Measurements from ENCODE around the gene DYNC2H1. TPM values are rescaled to one million over a fixed set of nuclear protein-coding genes. Genes with fewer than 3 reads are reported as not detected.
"Not testable (repeated sequence)": the region's sequence is repeated elsewhere in the genome, so short reads cannot be mapped to it uniquely, and the experiment has no call there.

Gene DYNC2H1
- total RNA-seq, 4 donors from 2014 or later = 4.7 to 14.0 (median 8.1) TPM

DNA sequence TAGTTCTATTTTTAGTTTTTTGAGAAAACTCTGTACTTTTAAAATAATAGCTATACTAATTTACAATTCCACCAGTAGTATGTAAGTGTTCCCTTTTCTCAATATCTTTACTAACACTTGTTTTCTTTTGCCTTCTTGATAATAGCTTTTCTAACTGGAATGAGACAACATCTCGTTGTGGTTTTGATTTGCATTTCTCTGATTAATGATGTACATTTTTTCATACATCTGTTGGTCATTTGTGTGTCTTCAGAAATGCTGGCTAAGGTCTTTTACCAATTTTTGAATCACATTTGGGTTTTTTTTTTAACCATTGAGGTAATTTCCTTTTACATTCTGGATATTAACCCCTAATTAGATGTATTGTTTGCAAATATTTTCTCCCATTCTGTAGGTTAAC is 258.9 kb downstream of the DYNC2H1 start:
- Histone ChIP-seq H3K4me1 (no peaks in the 10 kb centered on the region), H3K27me3 (no peaks in the 10 kb centered on the region), H3K4me3 (no peak overlapping the region), H3K9me3 (no peaks in the 10 kb centered on the region), H3K27ac (no peak overlapping the region), H3K36me3 (no peaks in the 10 kb centered on the region)
- no peak for DNase-seq
- TF ChIP-seq POLR2A (IDR thresholded peaks at IDR 0.05) = no peak
- TF ChIP-seq, protein P1, sequence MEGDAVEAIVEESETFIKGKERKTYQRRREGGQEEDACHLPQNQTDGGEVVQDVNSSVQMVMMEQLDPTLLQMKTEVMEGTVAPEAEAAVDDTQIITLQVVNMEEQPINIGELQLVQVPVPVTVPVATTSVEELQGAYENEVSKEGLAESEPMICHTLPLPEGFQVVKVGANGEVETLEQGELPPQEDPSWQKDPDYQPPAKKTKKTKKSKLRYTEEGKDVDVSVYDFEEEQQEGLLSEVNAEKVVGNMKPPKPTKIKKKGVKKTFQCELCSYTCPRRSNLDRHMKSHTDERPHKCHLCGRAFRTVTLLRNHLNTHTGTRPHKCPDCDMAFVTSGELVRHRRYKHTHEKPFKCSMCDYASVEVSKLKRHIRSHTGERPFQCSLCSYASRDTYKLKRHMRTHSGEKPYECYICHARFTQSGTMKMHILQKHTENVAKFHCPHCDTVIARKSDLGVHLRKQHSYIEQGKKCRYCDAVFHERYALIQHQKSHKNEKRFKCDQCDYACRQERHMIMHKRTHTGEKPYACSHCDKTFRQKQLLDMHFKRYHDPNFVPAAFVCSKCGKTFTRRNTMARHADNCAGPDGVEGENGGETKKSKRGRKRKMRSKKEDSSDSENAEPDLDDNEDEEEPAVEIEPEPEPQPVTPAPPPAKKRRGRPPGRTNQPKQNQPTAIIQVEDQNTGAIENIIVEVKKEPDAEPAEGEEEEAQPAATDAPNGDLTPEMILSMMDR (IDR thresholded peaks at IDR 0.05) = no peak

DNA sequence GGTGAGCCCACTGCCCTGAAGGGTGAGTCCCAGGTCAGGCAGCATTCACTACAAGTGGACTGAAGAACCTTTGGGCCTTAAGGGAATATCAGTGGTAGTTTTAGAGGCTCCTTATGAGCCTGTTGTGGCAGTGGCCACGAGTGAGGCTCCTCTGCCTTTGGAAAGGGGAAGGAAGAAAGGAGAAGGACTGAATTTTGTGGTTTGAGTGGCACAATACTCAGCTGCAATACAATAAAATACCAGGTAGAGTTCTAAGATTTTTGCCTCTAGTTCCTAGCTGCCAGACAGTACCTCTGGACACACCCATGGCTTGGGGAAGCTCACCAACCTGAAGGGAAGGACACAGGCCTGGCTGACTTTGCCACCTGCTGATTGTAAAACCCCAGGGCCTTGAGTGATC is 260.9 kb downstream of the DYNC2H1 start:
- no peak overlapping the region for H3K4me3 ChIP-seq
- H3K36me3 ChIP-seq = no peaks in the 10 kb centered on the region
- H3K9me3 ChIP-seq = peaks cover 0 to 6% (median 2%) of the 10 kb centered on the region in 4 donors
- no peaks in the 10 kb centered on the region for H3K27me3 ChIP-seq
- no peak for TF ChIP-seq POLR2A (IDR thresholded peaks at IDR 0.05)
- TF ChIP-seq, protein P1 (IDR thresholded peaks at IDR 0.05) = no peak
- H3K4me1 ChIP-seq = no peaks in the 10 kb centered on the region
- DNase-seq = no peak
- no peak overlapping the region for H3K27ac ChIP-seq

DNA sequence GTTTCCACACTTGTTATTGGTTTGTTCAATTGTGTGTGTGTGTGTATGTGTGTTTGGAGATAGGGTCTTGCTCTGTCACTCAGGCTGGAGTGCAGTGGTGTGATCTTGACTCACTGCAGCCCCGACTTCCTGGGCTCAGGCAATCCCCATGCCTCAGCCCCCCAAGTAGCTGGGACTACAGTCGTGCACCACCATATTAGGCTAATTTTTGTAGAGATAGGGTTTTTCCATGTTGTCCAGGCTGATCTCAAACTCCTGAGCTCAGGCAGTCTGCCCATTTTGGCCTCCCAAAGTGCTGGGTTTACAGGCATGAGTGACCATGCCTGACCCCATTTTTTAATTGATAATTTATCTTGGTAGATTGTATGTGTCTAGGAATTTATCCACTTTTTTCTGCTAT is 263.7 kb downstream of the DYNC2H1 start:
- Histone ChIP-seq H3K9me3 (peaks cover 0 to 12% (median 4%) of the 10 kb centered on the region in 4 donors), H3K4me1 (no peaks in the 10 kb centered on the region), H3K36me3 (no peaks in the 10 kb centered on the region), H3K4me3 (no peak overlapping the region), H3K27ac (no peak overlapping the region), H3K27me3 (no peaks in the 10 kb centered on the region)
- TF ChIP-seq POLR2A (IDR thresholded peaks at IDR 0.05) = no peak
- TF ChIP-seq, protein P1 (IDR thresholded peaks at IDR 0.05) = no peak
- no peak for DNase-seq

DNA sequence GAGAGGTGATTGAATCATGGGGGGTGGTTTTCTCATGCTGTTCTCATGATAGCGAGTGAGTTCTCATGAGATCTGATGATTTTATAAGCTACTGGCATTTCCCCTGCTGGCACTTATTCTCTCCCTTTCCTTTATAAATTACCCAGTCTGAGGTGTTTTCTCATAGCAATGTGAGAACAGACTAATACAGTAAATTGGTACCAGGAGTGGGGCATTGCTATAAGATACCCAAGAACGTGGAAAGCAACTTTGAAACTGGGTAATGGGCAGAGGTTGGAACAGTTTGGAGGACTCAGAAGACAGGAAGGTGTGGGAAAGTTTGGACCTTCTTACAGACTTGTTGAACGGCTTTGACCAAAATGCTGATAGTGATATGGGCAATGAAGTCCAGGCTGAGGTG is 265.0 kb downstream of the DYNC2H1 start:
- not testable (repeated sequence) for H3K4me1 ChIP-seq, H3K36me3 ChIP-seq, H3K27me3 ChIP-seq, DNase-seq, H3K4me3 ChIP-seq, H3K27ac ChIP-seq
- H3K9me3 ChIP-seq = peaks cover 0 to 12% (median 4%) of the 10 kb centered on the region in 4 donors

DNA sequence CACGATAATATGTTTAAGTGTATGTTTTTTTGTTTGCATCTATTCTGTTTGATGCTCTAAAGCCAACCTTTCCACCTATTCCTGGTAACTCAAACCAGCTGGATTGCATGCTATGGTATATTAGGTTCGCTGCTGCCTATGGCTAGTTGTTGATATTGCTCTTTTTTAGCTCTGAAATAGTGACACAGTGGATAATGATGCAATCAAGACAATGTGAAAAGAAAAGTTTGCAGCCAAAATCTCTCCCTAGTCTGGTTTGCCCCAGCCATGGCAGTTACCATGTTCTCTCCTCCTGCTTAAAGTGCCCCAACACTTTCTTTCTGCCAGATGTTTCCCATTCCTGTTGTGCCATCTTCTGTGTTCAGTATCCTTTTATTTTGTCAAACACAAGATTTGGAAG is 269.7 kb downstream of the DYNC2H1 start:
- H3K27me3 ChIP-seq = no peaks in the 10 kb centered on the region
- no peak overlapping the region for H3K4me3 ChIP-seq
- no peak for DNase-seq
- TF ChIP-seq POLR2A (IDR thresholded peaks at IDR 0.05) = no peak
- TF ChIP-seq, protein P1 (IDR thresholded peaks at IDR 0.05) = no peak
- H3K9me3 ChIP-seq = peaks cover 0 to 12% (median 4%) of the 10 kb centered on the region in 4 donors
- no peak overlapping the region for H3K27ac ChIP-seq
- H3K4me1 ChIP-seq = no peaks in the 10 kb centered on the region
- H3K36me3 ChIP-seq = no peaks in the 10 kb centered on the region

DNA sequence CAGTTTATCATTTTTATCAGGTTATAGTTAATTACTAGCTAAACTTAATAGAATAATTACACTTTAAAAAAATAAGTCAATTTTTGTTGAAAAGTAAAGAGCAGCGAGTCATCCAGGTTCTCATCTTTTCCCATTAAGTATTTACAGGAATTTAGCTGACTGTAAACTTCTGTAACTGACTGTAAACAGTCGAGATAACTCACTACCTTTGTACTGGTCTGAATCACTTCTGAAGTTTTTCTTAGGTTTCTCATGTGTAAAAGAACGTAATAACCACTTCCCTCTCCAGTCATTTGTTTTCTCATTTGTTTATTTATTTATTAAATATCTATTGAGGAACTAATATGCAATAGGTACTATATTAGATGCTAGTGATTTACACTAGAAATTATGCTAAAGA is 270.8 kb downstream of the DYNC2H1 start:
- H3K4me3 ChIP-seq = no peak overlapping the region
- no peaks in the 10 kb centered on the region for H3K27me3 ChIP-seq
- peaks cover 0 to 6% (median 2%) of the 10 kb centered on the region in 4 donors for H3K9me3 ChIP-seq
- no peak for DNase-seq
- H3K27ac ChIP-seq = no peak overlapping the region
- H3K4me1 ChIP-seq = no peaks in the 10 kb centered on the region
- no peaks in the 10 kb centered on the region for H3K36me3 ChIP-seq
- TF ChIP-seq, protein P1 (IDR thresholded peaks at IDR 0.05) = no peak
- no peak for TF ChIP-seq POLR2A (IDR thresholded peaks at IDR 0.05)

All from Peyer's patch (tissue), 4 donors.